Measurements from ENCODE around the gene CHD2.

Gene CHD2

GRCh38 chr15:92932946-92933649, 33.0 kb downstream of the CHD2 start:
- DNase-seq: no peak

GRCh38 chr15:92933831-92934230, 33.7 kb downstream of the CHD2 start:
- no peak for DNase-seq

- no peak for DNase-seq
Observed at GRCh38 chr15:92934716-92935115, 34.6 kb downstream of the CHD2 start.

GRCh38 chr15:92936138-92936537, 36.0 kb downstream of the CHD2 start:
- no peak for DNase-seq

- DNase-seq: no peak
Observed at GRCh38 chr15:92936693-92937092, 36.6 kb downstream of the CHD2 start.

- no peak for DNase-seq
Observed at GRCh38 chr15:92937901-92938300, 37.8 kb downstream of the CHD2 start.

GRCh38 chr15:92938387-92938786, 38.3 kb downstream of the CHD2 start:
- DNase-seq: no peak

- DNase-seq: no peak
Observed at GRCh38 chr15:92941668-92942067, 41.5 kb downstream of the CHD2 start.

- DNase-seq: no peak
Observed at GRCh38 chr15:92942706-92943105, 42.6 kb downstream of the CHD2 start.

GRCh38 chr15:92943581-92943980, 43.5 kb downstream of the CHD2 start:
- no peak for DNase-seq

- DNase-seq: no peak
Observed at GRCh38 chr15:92944946-92945521, 44.9 kb downstream of the CHD2 start.

GRCh38 chr15:92947071-92947730, 47.1 kb downstream of the CHD2 start:
- DNase-seq: no peak

GRCh38 chr15:92949604-92950249, 49.6 kb downstream of the CHD2 start:
- DNase-seq: no peak

GRCh38 chr15:92951800-92952457, 51.8 kb downstream of the CHD2 start:
- no peak for DNase-seq

GRCh38 chr15:92952458-92952850, 52.3 kb downstream of the CHD2 start:
- no peak for DNase-seq

GRCh38 chr15:92953566-92953965, 53.4 kb downstream of the CHD2 start:
- no peak for DNase-seq

- no peak for DNase-seq
Observed at GRCh38 chr15:92954002-92954401, 53.9 kb downstream of the CHD2 start.

GRCh38 chr15:92954578-92954977, 54.5 kb downstream of the CHD2 start:
- DNase-seq: no peak

- no peak for DNase-seq
Observed at GRCh38 chr15:92955706-92956105, 55.6 kb downstream of the CHD2 start.

GRCh38 chr15:92958105-92958504, 58.0 kb downstream of the CHD2 start:
- DNase-seq: no peak

GRCh38 chr15:92959219-92959618, 59.1 kb downstream of the CHD2 start:
- no peak for DNase-seq

- DNase-seq: no peak
Observed at GRCh38 chr15:92960996-92961681, 61.0 kb downstream of the CHD2 start.

- no peak for DNase-seq
Observed at GRCh38 chr15:92962914-92963313, 62.8 kb downstream of the CHD2 start.
